DOHH2 (cell line): ENCODE data around the gene FSTL4.

Source experiments
- EZH2phosphoT487 ChIP-seq: fragments of 200-600 bp; sonication (generic); IDR thresholded peaks from 2 replicates; pipeline ENCODE4 v1.6.1; 2017; ENCODE audit warnings: borderline replicate concordance, mild to moderate bottlenecking, antibody characterized with exemption, low read length, moderate library complexity, mixed read lengths
- TF ChIP-seq, protein P1 (sequence below): fragments of 200-600 bp; sonication (generic); IDR thresholded peaks from one replicate; pipeline ENCODE4 v1.5.1; 2014; ENCODE audit warnings: antibody characterized with exemption, mild to moderate bottlenecking, low read depth, low read length; ENCODE audit not compliant: poor library complexity, severe bottlenecking

GRCh38 chr5:133599600-133599999 lies 12.7 kb downstream of the FSTL4 start:
- TF ChIP-seq, protein P1, sequence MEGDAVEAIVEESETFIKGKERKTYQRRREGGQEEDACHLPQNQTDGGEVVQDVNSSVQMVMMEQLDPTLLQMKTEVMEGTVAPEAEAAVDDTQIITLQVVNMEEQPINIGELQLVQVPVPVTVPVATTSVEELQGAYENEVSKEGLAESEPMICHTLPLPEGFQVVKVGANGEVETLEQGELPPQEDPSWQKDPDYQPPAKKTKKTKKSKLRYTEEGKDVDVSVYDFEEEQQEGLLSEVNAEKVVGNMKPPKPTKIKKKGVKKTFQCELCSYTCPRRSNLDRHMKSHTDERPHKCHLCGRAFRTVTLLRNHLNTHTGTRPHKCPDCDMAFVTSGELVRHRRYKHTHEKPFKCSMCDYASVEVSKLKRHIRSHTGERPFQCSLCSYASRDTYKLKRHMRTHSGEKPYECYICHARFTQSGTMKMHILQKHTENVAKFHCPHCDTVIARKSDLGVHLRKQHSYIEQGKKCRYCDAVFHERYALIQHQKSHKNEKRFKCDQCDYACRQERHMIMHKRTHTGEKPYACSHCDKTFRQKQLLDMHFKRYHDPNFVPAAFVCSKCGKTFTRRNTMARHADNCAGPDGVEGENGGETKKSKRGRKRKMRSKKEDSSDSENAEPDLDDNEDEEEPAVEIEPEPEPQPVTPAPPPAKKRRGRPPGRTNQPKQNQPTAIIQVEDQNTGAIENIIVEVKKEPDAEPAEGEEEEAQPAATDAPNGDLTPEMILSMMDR = no peak
- TF ChIP-seq EZH2phosphoT487 = no peak
